IMR-90 (cell line): Measurements from ENCODE around the gene OR51M1. TPM values are rescaled to one million over a fixed set of nuclear protein-coding genes. Genes with fewer than 3 reads are reported as not detected.
"Not testable (repeated sequence)": the region's sequence is repeated elsewhere in the genome, so short reads cannot be mapped to it uniquely, and the experiment has no call there.

Experiments
- ATAC-seq: fragments of 200-7000 bp; cut with Tn5 transposase; 2 replicates; pipeline ENCODE4 v1.9.1; 2020; ENCODE audit warnings: low read depth, mild to moderate bottlenecking, moderate library complexity
- BruUV-seq: library from RNA; stranded (reverse); fragments of 400-500 nt; replicated peaks from 2 replicates; lab custom pipeline; 2021; lab: Mats Ljungman, UMichigan
- CTCF ChIA-PET: fragments of 300-600 bp; formaldehyde crosslinking; extraction: SDS; loops from one replicate; lab custom pipeline; 2021; ENCODE audit warnings: antibody characterized with exemption; lab: Yijun Ruan, JAX
- POLR2A ChIA-PET: fragments of 300-600 bp; sonication (Branson Sonifier 250); formaldehyde crosslinking; loops from one replicate; lab custom pipeline; 2022; ENCODE audit warnings: antibody characterized with exemption; ENCODE audit not compliant: unreplicated experiment; lab: Charles Lee
- DNase-seq: peaks from one replicate; pipeline ENCODE4 v3.0.0; 2013
- H2AFZ ChIP-seq: replicated peaks from 2 replicates; pipeline ENCODE3; 2013; ENCODE audit warnings: low read length, mild to moderate bottlenecking; ENCODE audit not compliant: poor library complexity
- H2AK5ac ChIP-seq: 2 replicates; pipeline ENCODE4 v1.6.1; 2013; ENCODE audit warnings: low read depth, low read length, inconsistent platforms
- H2AK9ac ChIP-seq: replicated peaks from 2 replicates; pipeline ENCODE3; 2013; ENCODE audit warnings: mild to moderate bottlenecking, low read depth, low read length, moderate library complexity; ENCODE audit not compliant: poor library complexity
- H2BK120ac ChIP-seq: 2 replicates; pipeline ENCODE4 v1.6.1; 2013; ENCODE audit warnings: low read depth, low read length, inconsistent platforms
- H2BK15ac ChIP-seq: 3 replicates; pipeline ENCODE4 v1.6.1; 2013; ENCODE audit warnings: low read depth, low read length, inconsistent platforms
- H2BK20ac ChIP-seq: 2 replicates; pipeline ENCODE4 v1.6.1; 2013; ENCODE audit warnings: low read depth, mild to moderate bottlenecking, inconsistent platforms, low read length, moderate library complexity
- H2BK5ac ChIP-seq: 2 replicates; pipeline ENCODE4 v1.6.1; 2013; ENCODE audit warnings: mild to moderate bottlenecking, low read depth, low read length, inconsistent platforms; ENCODE audit not compliant: poor library complexity, severe bottlenecking
- H3K14ac ChIP-seq: replicated peaks from 2 replicates; pipeline ENCODE4 v1.6.1; 2013; ENCODE audit warnings: low read depth, low read length, inconsistent platforms
- H3K18ac ChIP-seq: 2 replicates; pipeline ENCODE4 v1.6.1; 2013; ENCODE audit warnings: low read depth, low read length, control low read depth
- H3K23ac ChIP-seq: 2 replicates; pipeline ENCODE4 v1.6.1; 2013; ENCODE audit warnings: low read depth, low read length, inconsistent platforms
- H3K27ac ChIP-seq: 2 replicates; pipeline ENCODE4 v1.5.1; 2013; ENCODE audit warnings: mild to moderate bottlenecking, control low read depth, low read length; ENCODE audit not compliant: insufficient read depth
- H3K27me3 ChIP-seq: 2 replicates; pipeline ENCODE4 v1.6.1; 2013; ENCODE audit warnings: low read length; ENCODE audit not compliant: control insufficient read depth, insufficient read depth
- H3K36me3 ChIP-seq: 2 replicates; pipeline ENCODE4 v1.6.1; 2013; ENCODE audit warnings: low read length, mixed read lengths; ENCODE audit not compliant: control insufficient read depth, insufficient read depth
- H3K4ac ChIP-seq: 2 replicates; pipeline ENCODE4 v1.6.1; 2013; ENCODE audit warnings: low read depth, low read length, inconsistent platforms
- H3K4me1 ChIP-seq: 2 replicates; pipeline ENCODE4 v1.6.1; 2013; ENCODE audit warnings: low read length, mixed read lengths; ENCODE audit not compliant: control insufficient read depth, insufficient read depth
- H3K4me2 ChIP-seq: 2 replicates; pipeline ENCODE4 v1.6.1; 2013; ENCODE audit warnings: low read depth, mild to moderate bottlenecking, control low read depth, low read length, moderate library complexity
- H3K4me3 ChIP-seq: 2 replicates; pipeline ENCODE4 v1.5.1; 2013; ENCODE audit warnings: low read depth, mild to moderate bottlenecking, control low read depth, low read length, moderate library complexity; ENCODE audit not compliant: insufficient read depth
- H3K56ac ChIP-seq: 2 replicates; pipeline ENCODE4 v1.6.1; 2013; ENCODE audit warnings: low read length, inconsistent platforms; ENCODE audit not compliant: insufficient read depth; ENCODE audit errors: extremely low read depth
- H3K79me1 ChIP-seq, 2 experiments: 2 replicates each; pipeline ENCODE4 v1.6.1; 2013; ENCODE audit warnings: low read length in 2 of 2, inconsistent platforms in 1 of 2, low read depth in 1 of 2
- H3K9ac ChIP-seq: 2 replicates; pipeline ENCODE4 v1.6.1; 2013; ENCODE audit warnings: low read depth, low read length, control low read depth
- H3K9me1 ChIP-seq: 2 replicates; pipeline ENCODE4 v1.6.1; 2013; ENCODE audit warnings: low read length, inconsistent platforms; ENCODE audit not compliant: insufficient read depth
- H3K9me3 ChIP-seq: 2 replicates; pipeline ENCODE4 v1.6.1; 2013; ENCODE audit warnings: low read length; ENCODE audit not compliant: control insufficient read depth, insufficient read depth
- H4K20me1 ChIP-seq: 2 replicates; pipeline ENCODE4 v1.6.1; 2013; ENCODE audit warnings: low read length, inconsistent platforms; ENCODE audit not compliant: insufficient read depth
- H4K5ac ChIP-seq: 2 replicates; pipeline ENCODE4 v1.6.1; 2013; ENCODE audit warnings: mild to moderate bottlenecking, low read depth, low read length, control low read depth
- H4K8ac ChIP-seq, 2 experiments: 2 replicates each; pipeline ENCODE4 v1.6.1; 2013; ENCODE audit warnings: low read depth in 2 of 2, low read length in 2 of 2, control low read depth in 1 of 2, inconsistent platforms in 1 of 2
- H4K91ac ChIP-seq: 2 replicates; pipeline ENCODE4 v1.6.1; 2013; ENCODE audit warnings: low read depth, low read length, inconsistent platforms; ENCODE audit not compliant: insufficient read depth
- CEBPB ChIP-seq: IDR thresholded peaks from 2 replicates; pipeline ENCODE4 v1.6.1; 2012; ENCODE audit warnings: low read depth, low read length, improper control_type of control experiment
- CHD1 ChIP-seq: IDR thresholded peaks from 2 replicates; pipeline ENCODE4 v1.6.1; 2012; ENCODE audit warnings: low read depth, low read length, improper control_type of control experiment
- POLR2A ChIP-seq: IDR thresholded peaks from 2 replicates; pipeline ENCODE4 v1.6.1; 2012; ENCODE audit warnings: mild to moderate bottlenecking, low read depth, low read length
- RAD21 ChIP-seq: IDR thresholded peaks from 2 replicates; pipeline ENCODE4 v1.6.1; 2012; ENCODE audit warnings: low read length, improper control_type of control experiment
- RCOR1 ChIP-seq: IDR thresholded peaks from 2 replicates; pipeline ENCODE4 v1.6.1; 2012; ENCODE audit warnings: mild to moderate bottlenecking, low read length, improper control_type of control experiment; ENCODE audit not compliant: insufficient replicate concordance
- WGBS, 2 experiments: methylation state at CpG; one replicate each; pipeline versions ENCODE4 v1.1.5 to v1.1.7; 2013; ENCODE audit warnings: missing lambda C conversion rate in 2 of 2; ENCODE audit not compliant: insufficient read length in 1 of 2; ENCODE audit errors: extremely low coverage in 2 of 2; 5-methylcytosine and 5-hydroxymethylcytosine counted together
- dilution Hi-C: fragments of 300-500 bp; cut with HindIII; formaldehyde crosslinking; loops from one replicate; pipeline ENCODE4 v1.14.3; 2018; ENCODE audit warnings: low sequenced_read_pairs; ENCODE audit not compliant: unreplicated experiment
- in situ Hi-C: fragments of 300-500 bp; cut with MboI; formaldehyde crosslinking; loops from 3 replicates; pipeline ENCODE4 v1.14.3; 2019; ENCODE audit warnings: low sequenced_read_pairs, inconsistent platforms, mixed read lengths
- intact Hi-C: fragments of 100-400 bp; cut with micrococcal nuclease; formaldehyde crosslinking; loops from 2 replicates; pipeline ENCODE4 v1.10.0; 2022
- polyA plus RNA-seq, 3 experiments: library from polyadenylated mRNA; depleted of rRNA; stranded (reverse); fragments of >200 nt; gene quantifications; 2 replicates each; pipeline ENCODE4 v1.2.3, GENCODE V29; 2012; ENCODE audit warnings: low replicate concordance in 1 of 3
- total RNA-seq: library from RNA; depleted of rRNA; stranded (reverse); fragments of >200 nt; gene quantifications from 2 replicates; pipeline ENCODE4 v1.2.3, GENCODE V29; 2012

OR51M1 gene
- total and polyA plus RNA-seq, 2 of the 4 experiments (the other 2 are of a cell fraction), result 0.54 to 0.87 TPM

DNA sequence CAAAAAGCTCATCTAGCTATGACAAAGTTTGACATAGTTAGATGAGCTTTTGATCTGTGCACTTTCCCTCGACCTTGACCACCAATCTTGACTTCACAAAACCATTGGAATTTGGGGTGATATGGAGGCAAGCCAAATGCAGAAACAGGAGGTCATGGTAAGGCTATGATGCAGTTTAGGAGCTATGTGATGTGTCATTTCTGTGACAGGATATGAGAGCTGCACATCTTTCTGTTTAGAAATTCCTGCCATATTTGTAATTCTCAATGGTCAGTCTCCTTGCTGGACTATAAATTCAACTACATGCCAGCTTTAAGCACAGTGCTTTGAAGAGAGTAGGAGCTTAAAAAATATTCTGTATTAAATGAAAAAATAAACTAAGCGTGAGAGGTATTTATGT lies 19.4 kb upstream of the OR51M1 start:
- H3K4me1 ChIP-seq, result peaks cover 26% of the 10 kb centered on the region
- no TSS peak for BruUV-seq

GRCh38 chr11:5366365-5366764 lies 17.2 kb upstream of the OR51M1 start:
- Histone ChIP-seq H3K79me1 (peaks cover 0 to 18% of the 10 kb centered on the region in 2 experiments; a peak in 2 of 4 replicates), H3K18ac (peak overlapping the region; percentile 100; the same call in 1 of the 2 replicates), H2BK5ac (peak overlapping the region; percentile 98), H2AK5ac (peak overlapping the region; percentile 98), H4K8ac (peak overlapping the region; percentile 95 to 97), H3K56ac (peak overlapping the region; percentile 99), H3K9me1 (peaks cover 19% of the 10 kb centered on the region), H4K91ac (peak overlapping the region; percentile 99), H4K5ac (peak overlapping the region; percentile 100), H2BK120ac (peak overlapping the region; percentile 100), H2BK15ac (peak overlapping the region; percentile 99; the same call in 2 of the 3 replicates), H3K23ac (peak overlapping the region; percentile 99), H3K14ac (peak overlapping the region; percentile 99), H3K27ac (peak overlapping the region; percentile 100), H3K4ac (peak overlapping the region; percentile 99), H2BK20ac (peak overlapping the region; percentile 99), H3K4me1 (peaks cover 26% of the 10 kb centered on the region), H3K9ac (peak overlapping the region; percentile 60; the same call in 1 of the 2 replicates)
- DNase-seq, H3K9me3 ChIP-seq, CTCF ChIA-PET, H2AK9ac ChIP-seq, H3K36me3 ChIP-seq, H3K4me2 ChIP-seq, H4K20me1 ChIP-seq, dilution Hi-C loops, ATAC-seq, H2AFZ ChIP-seq, H3K4me3 ChIP-seq, BruUV-seq, H3K27me3 ChIP-seq: not testable (repeated sequence)
- in situ Hi-C loops, result loop anchor here (10.0 kb wide), 1 partner anchor 82 kb away; no protein-coding TSS in a partner anchor
- 91% methylated on average over 5 of the region's 6 CpGs; no CpG with 5 or more reads in 1 of the 2 experiments for WGBS, 2 experiments
- intact Hi-C loops, result loop anchor here (10.0 kb wide), 1 partner anchor 318 kb away; the partner anchor contains the start of genes TRIM22 and TRIM5
- POLR2A ChIA-PET, result interaction anchor here (0.6 kb wide), 1 partner anchor 54 kb away, joined by 3 read pairs; no protein-coding TSS in a partner anchor

More for the DNA sequence above, 19.4 kb upstream of the OR51M1 start:
- Histone ChIP-seq H4K8ac (peak overlapping the region; percentile 97; a peak in 3 of 4 replicates), H3K79me1 (peaks cover 0 to 18% of the 10 kb centered on the region in 2 experiments; a peak in 2 of 4 replicates), H4K20me1 (no peaks in the 10 kb centered on the region), H3K18ac (peak overlapping the region; percentile 100; the same call in 1 of the 2 replicates), H3K9me3 (no peaks in the 10 kb centered on the region), H2BK120ac (peak overlapping the region; percentile 100), H2AFZ (no peak overlapping the region), H3K56ac (peak overlapping the region; percentile 99), H2BK5ac (peak overlapping the region; percentile 98), H3K14ac (peak overlapping the region; percentile 99), H3K9ac (peak overlapping the region; percentile 79; the same call in 1 of the 2 replicates), H3K4me3 (no peak overlapping the region), H3K9me1 (peaks cover 19% of the 10 kb centered on the region), H3K4ac (peak overlapping the region; percentile 99; the same call in 1 of the 2 replicates), H3K23ac (peak overlapping the region; percentile 95; the same call in 1 of the 2 replicates), H2AK9ac (no peak overlapping the region), H3K27me3 (no peaks in the 10 kb centered on the region), H4K91ac (peak overlapping the region; percentile 99), H2BK15ac (no peak overlapping the region), H2BK20ac (peak overlapping the region; percentile 99), H2AK5ac (no peak overlapping the region; the same call in 1 of the 2 replicates), H3K4me2 (no peak overlapping the region), H4K5ac (peak overlapping the region; percentile 99; the same call in 1 of the 2 replicates), H3K27ac (peak overlapping the region; percentile 100), H3K36me3 (no peaks in the 10 kb centered on the region)
- WGBS, 2 experiments, result no CpG with 5 or more reads among the region's 2 CpGs
- ChIA-PET CTCF (interaction anchor here (0.6 to 1.5 kb wide), 5 partner anchors 19 to 999 kb away, joined by 3 to 5 read pairs (median 3); no protein-coding TSS in a partner anchor), POLR2A (interaction anchor here (0.5 to 1.3 kb wide), 8 partner anchors 15 to 239 kb away, joined by 3 to 6 read pairs (median 4); partner anchors contain the start of gene OR51B5)
- ATAC-seq (peak; percentile 72), DNase-seq (peak; percentile 96)
- TF ChIP-seq RCOR1 (peak; percentile 54), POLR2A (no peak; the same call in 1 of the 2 replicates), CEBPB (0 out of 2 replicates have a peak, but pooled peaks have one; percentile 8), CHD1 (no peak), RAD21 (no peak)
- intact Hi-C loops (loop anchor here (1.0 to 10.0 kb wide), 2 partner anchors 21 to 321 kb away; partner anchors contain the start of genes OR51B5, TRIM22 and TRIM5), in situ Hi-C loops (loop anchor here (10.0 kb wide), 1 partner anchor 79 kb away; no protein-coding TSS in a partner anchor), dilution Hi-C loops (no loop called here)
